Stimulated activated CD4-positive, alpha-beta T cell treated with anti-CD3 and anti-CD28 coated beads, Interleukin-4, amount 100 ng/mL, for 1 hour (primary cell): Measurements from ENCODE around the gene CD19.
"Not testable (repeated sequence)": the region's sequence is repeated elsewhere in the genome, so short reads cannot be mapped to it uniquely, and the experiment has no call there.

Experiments
- DNase-seq: peaks from one replicate; pipeline ENCODE4 v3.0.0-alpha.2; 2020

Gene CD19

GRCh38 chr16:28910086-28911031, 21.4 kb upstream of the CD19 start:
- DNase-seq = no peak

GRCh38 chr16:28912558-28912957, 19.2 kb upstream of the CD19 start:
- no peak for DNase-seq

GRCh38 chr16:28913946-28914724, 17.6 kb upstream of the CD19 start:
- DNase-seq = no peak

- DNase-seq = no peak
These were observed 16.6 kb upstream of the CD19 start for GRCh38 chr16:28915181-28915580.

- DNase-seq = no peak
These were observed 14.7 kb upstream of the CD19 start for GRCh38 chr16:28917095-28917494.

- no peak for DNase-seq
These were observed 13.1 kb upstream of the CD19 start for GRCh38 chr16:28918698-28919097.

GRCh38 chr16:28923231-28923587, 8.6 kb upstream of the CD19 start:
- no peak for DNase-seq

- no peak for DNase-seq
These were observed 7.9 kb upstream of the CD19 start for GRCh38 chr16:28923652-28924398.

- DNase-seq = no peak
These were observed 7.4 kb upstream of the CD19 start for GRCh38 chr16:28924399-28924761.

GRCh38 chr16:28924762-28925385, 6.9 kb upstream of the CD19 start, which contains the start of gene RABEP2:
TSS of gene RABEP2 (minus strand) at chr16:28925238. CDS start at chr16:28925163, 75 bp downstream.
- DNase-seq = peak; percentile 98

GRCh38 chr16:28925386-28926228, 6.2 kb upstream of the CD19 start:
- peak; percentile 79 for DNase-seq

- DNase-seq = not testable (repeated sequence)
These were observed 5.5 kb upstream of the CD19 start for GRCh38 chr16:28926284-28926683.

GRCh38 chr16:28927815-28928214, 4.0 kb upstream of the CD19 start:
- no peak for DNase-seq

- DNase-seq = no peak
These were observed 1.6 kb upstream of the CD19 start for GRCh38 chr16:28930203-28930602.

GRCh38 chr16:28930652-28931051, 1.1 kb upstream of the CD19 start:
- DNase-seq = no peak

- DNase-seq = no peak
These were observed 769 bp downstream of the CD19 start for GRCh38 chr16:28932339-28933141.

GRCh38 chr16:28933171-28933570, 1.4 kb downstream of the CD19 start:
- DNase-seq = no peak

GRCh38 chr16:28935346-28935745, 3.6 kb downstream of the CD19 start:
- no peak for DNase-seq

GRCh38 chr16:28935924-28936783, 4.4 kb downstream of the CD19 start:
- DNase-seq = peak; percentile 83

GRCh38 chr16:28936784-28937155, 5.0 kb downstream of the CD19 start:
- no peak for DNase-seq
